ENCODE measurements around the gene MPDU1. TPM values are rescaled to one million over a fixed set of nuclear protein-coding genes. Genes with fewer than 3 reads are reported as not detected.

The MPDU1 gene
- total and polyA plus RNA-seq, 2 experiments from 2014 or later = 109 to 201 TPM

DNA sequence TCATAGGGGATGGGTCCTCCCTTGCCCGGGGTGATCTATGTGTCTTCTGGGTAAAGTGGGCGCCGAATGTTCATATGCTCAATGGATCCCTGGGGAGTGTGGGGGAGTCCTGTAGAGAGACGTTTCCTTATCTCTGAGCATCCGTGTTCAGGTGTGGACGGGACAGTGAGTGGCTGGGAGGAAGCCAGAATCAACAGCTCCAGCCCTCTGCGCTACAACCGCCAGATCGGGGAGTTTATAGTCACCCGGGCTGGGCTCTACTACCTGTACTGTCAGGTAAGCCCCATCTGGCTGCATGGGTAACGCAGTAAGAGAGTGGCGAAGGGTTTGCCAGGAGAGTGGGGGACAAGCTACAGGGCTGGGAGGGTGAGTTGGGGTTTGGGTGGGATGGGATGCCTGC lies 27.0 kb upstream of the MPDU1 start:
- 86% methylated on average over 11 of the region's 12 CpGs for WGBS (ENCODE audit: low lambda C conversion rate, missing lambda C conversion rate)
- no peaks in the 10 kb centered on the region for H3K9me3 ChIP-seq (ENCODE audit: low read depth)
- H3K27ac ChIP-seq = no peak overlapping the region

DNA sequence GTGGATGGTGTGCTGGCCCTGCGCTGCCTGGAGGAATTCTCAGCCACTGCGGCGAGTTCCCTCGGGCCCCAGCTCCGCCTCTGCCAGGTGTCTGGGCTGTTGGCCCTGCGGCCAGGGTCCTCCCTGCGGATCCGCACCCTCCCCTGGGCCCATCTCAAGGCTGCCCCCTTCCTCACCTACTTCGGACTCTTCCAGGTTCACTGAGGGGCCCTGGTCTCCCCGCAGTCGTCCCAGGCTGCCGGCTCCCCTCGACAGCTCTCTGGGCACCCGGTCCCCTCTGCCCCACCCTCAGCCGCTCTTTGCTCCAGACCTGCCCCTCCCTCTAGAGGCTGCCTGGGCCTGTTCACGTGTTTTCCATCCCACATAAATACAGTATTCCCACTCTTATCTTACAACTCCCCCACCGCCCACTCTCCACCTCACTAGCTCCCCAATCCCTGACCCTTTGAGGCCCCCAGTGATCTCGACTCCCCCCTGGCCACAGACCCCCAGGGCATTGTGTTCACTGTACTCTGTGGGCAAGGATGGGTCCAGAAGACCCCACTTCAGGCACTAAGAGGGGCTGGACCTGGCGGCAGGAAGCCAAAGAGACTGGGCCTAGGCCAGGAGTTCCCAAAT lies 26.4 kb upstream of the MPDU1 start:
- peaks cover 3% of the 10 kb centered on the region for H3K79me2 ChIP-seq
- peak overlapping the region; percentile 73 for H3K4me2 ChIP-seq
- no peaks in the 10 kb centered on the region for H3K36me3 ChIP-seq (replicated peaks; ENCODE audit: insufficient read depth, low read depth)
- 80% methylated on average over 12 of the region's 19 CpGs for WGBS (ENCODE audit: low lambda C conversion rate, missing lambda C conversion rate)
- TF ChIP-seq, protein P1, sequence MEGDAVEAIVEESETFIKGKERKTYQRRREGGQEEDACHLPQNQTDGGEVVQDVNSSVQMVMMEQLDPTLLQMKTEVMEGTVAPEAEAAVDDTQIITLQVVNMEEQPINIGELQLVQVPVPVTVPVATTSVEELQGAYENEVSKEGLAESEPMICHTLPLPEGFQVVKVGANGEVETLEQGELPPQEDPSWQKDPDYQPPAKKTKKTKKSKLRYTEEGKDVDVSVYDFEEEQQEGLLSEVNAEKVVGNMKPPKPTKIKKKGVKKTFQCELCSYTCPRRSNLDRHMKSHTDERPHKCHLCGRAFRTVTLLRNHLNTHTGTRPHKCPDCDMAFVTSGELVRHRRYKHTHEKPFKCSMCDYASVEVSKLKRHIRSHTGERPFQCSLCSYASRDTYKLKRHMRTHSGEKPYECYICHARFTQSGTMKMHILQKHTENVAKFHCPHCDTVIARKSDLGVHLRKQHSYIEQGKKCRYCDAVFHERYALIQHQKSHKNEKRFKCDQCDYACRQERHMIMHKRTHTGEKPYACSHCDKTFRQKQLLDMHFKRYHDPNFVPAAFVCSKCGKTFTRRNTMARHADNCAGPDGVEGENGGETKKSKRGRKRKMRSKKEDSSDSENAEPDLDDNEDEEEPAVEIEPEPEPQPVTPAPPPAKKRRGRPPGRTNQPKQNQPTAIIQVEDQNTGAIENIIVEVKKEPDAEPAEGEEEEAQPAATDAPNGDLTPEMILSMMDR (IDR thresholded peaks at IDR 0.05; ENCODE audit: poor library complexity) = no peak
- TF ChIP-seq EZH2 (IDR thresholded peaks at IDR 0.05; ENCODE audit: borderline replicate concordance) (no peak), EZH2phosphoT487 (IDR thresholded peaks at IDR 0.05; ENCODE audit: low read depth, severe bottlenecking, unreplicated experiment) (no peak)
- H3K27ac ChIP-seq = peak overlapping the region; percentile 92
- H2AFZ ChIP-seq = peak overlapping the region; percentile 76
- no peak for DNase-seq (ENCODE audit: low spot score)
- H3K4me3 ChIP-seq = no peak overlapping the region
- no peaks in the 10 kb centered on the region for H4K20me1 ChIP-seq (ENCODE audit: insufficient read depth, poor library complexity, severe bottlenecking)
- no peaks in the 10 kb centered on the region for H3K9me3 ChIP-seq (ENCODE audit: low read depth)
- no peaks in the 10 kb centered on the region for H3K9me2 ChIP-seq (replicated peaks; ENCODE audit: insufficient read depth)
- peaks cover 31% of the 10 kb centered on the region for H3K4me1 ChIP-seq (ENCODE audit: insufficient read depth)
- no peaks in the 10 kb centered on the region for H3K27me3 ChIP-seq

More for the DNA sequence above, 27.0 kb upstream of the MPDU1 start:
- no peak for TF ChIP-seq EZH2 (IDR thresholded peaks at IDR 0.05; ENCODE audit: borderline replicate concordance)
- TF ChIP-seq, protein P1 (IDR thresholded peaks at IDR 0.05; ENCODE audit: poor library complexity) = no peak
- Histone ChIP-seq H3K9me2 (replicated peaks; ENCODE audit: insufficient read depth) (no peaks in the 10 kb centered on the region), H3K4me2 (no peak overlapping the region), H3K36me3 (replicated peaks; ENCODE audit: insufficient read depth, low read depth) (no peaks in the 10 kb centered on the region), H4K20me1 (ENCODE audit: insufficient read depth, poor library complexity, severe bottlenecking) (no peaks in the 10 kb centered on the region), H3K4me1 (ENCODE audit: insufficient read depth) (peaks cover 31% of the 10 kb centered on the region), H3K79me2 (no peaks in the 10 kb centered on the region), H3K27me3 (no peaks in the 10 kb centered on the region), H3K4me3 (no peak overlapping the region), H2AFZ (no peak overlapping the region)
- DNase-seq (ENCODE audit: low spot score) = no peak

DNA sequence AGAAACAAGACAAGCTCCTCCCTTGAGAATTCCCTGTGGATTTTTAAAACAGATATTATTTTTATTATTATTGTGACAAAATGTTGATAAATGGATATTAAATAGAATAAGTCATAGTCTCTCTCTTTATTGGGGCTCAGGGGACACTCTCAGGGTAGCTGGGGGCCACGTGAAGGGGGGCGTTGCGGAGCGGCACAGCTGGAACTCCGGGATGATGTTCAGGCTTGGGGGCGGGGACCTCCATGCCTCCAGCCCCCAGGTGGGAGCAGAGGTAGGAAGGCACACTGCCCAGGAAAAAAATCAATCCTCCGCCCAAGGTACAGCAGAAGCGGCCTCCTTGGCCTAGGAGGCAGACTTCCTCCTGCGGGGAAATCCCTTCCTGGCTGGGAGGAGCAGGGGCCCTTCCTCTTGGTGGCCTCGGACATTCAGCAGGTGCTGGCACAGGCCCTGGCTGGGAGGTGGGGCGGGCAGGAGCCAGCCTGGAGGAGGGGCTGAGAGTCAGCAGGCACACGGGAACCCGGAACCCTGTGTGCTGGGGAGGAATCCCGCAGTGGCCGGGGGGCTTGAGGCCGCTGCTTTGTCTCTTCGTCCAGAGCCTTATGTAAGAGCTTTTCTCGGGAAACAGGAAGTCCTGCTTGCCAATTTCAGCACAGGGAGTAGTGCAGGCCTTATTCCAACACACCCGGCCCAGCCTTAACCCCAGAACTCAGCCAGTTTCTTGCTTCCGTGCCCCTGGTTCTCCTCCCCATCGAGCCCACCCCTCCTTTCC lies 25.7 kb upstream of the MPDU1 start:
- peak; percentile 81 for DNase-seq (ENCODE audit: low spot score)
- WGBS (ENCODE audit: low lambda C conversion rate, missing lambda C conversion rate) = 43% methylated on average over 20 of the region's 21 CpGs
- peak overlapping the region; percentile 73 for H3K4me2 ChIP-seq
- peak overlapping the region; percentile 76 for H2AFZ ChIP-seq
- H3K9me2 ChIP-seq (replicated peaks; ENCODE audit: insufficient read depth) = no peaks in the 10 kb centered on the region
- H3K36me3 ChIP-seq (replicated peaks; ENCODE audit: insufficient read depth, low read depth) = no peaks in the 10 kb centered on the region
- no peak overlapping the region for H3K4me3 ChIP-seq
- no peaks in the 10 kb centered on the region for H3K27me3 ChIP-seq
- TF ChIP-seq EZH2phosphoT487 (IDR thresholded peaks at IDR 0.05; ENCODE audit: low read depth, severe bottlenecking, unreplicated experiment) (no peak), EZH2 (IDR thresholded peaks at IDR 0.05; ENCODE audit: borderline replicate concordance) (no peak)
- TF ChIP-seq, protein P1 (IDR thresholded peaks at IDR 0.05; ENCODE audit: poor library complexity) = no peak
- peak overlapping the region; percentile 92 for H3K27ac ChIP-seq
- H3K9me3 ChIP-seq (ENCODE audit: low read depth) = no peaks in the 10 kb centered on the region
- H3K4me1 ChIP-seq (ENCODE audit: insufficient read depth) = peaks cover 36% of the 10 kb centered on the region
- peaks cover 10% of the 10 kb centered on the region for H3K79me2 ChIP-seq
- no peaks in the 10 kb centered on the region for H4K20me1 ChIP-seq (ENCODE audit: insufficient read depth, poor library complexity, severe bottlenecking)

Measured in hepatocyte (in vitro differentiated cells).